Retinal pigment epithelial cell (primary cell): ENCODE measurements around the gene TTLL5.

Experiments used
- DNase-seq: peaks from one replicate; pipeline ENCODE4 v3.0.0-alpha.2; 2010; ENCODE audit warnings: low read depth
- H3K4me3 ChIP-seq: 2 replicates; pipeline ENCODE4 v1.5.1; 2011; ENCODE audit warnings: mild to moderate bottlenecking, low read length, control low read depth, moderate library complexity
- CTCF ChIP-seq: conservative IDR thresholded peaks from 2 replicates; pipeline ENCODE4 v1.5.1; 2011; ENCODE audit warnings: low read depth, low read length, control low read depth, inconsistent platforms

Gene TTLL5

GRCh38 chr14:75626863-75627262 is 34.2 kb upstream of the TTLL5 start:
- no peak overlapping the region for H3K4me3 ChIP-seq
- DNase-seq: no peak
- TF ChIP-seq CTCF: no peak

- TF ChIP-seq CTCF: no peak
- no peak overlapping the region for H3K4me3 ChIP-seq
- no peak for DNase-seq
Observed at GRCh38 chr14:75627406-75627805, 33.6 kb upstream of the TTLL5 start.

- no peak for DNase-seq
- no peak overlapping the region for H3K4me3 ChIP-seq
- TF ChIP-seq CTCF: no peak
Observed at GRCh38 chr14:75628816-75629215, 32.2 kb upstream of the TTLL5 start.

GRCh38 chr14:75630695-75631452 is 30.2 kb upstream of the TTLL5 start:
- no peak for DNase-seq
- TF ChIP-seq CTCF: no peak
- no peak overlapping the region for H3K4me3 ChIP-seq

GRCh38 chr14:75631453-75631831 is 29.6 kb upstream of the TTLL5 start:
- H3K4me3 ChIP-seq: no peak overlapping the region
- DNase-seq: no peak

GRCh38 chr14:75634848-75635247 is 26.2 kb upstream of the TTLL5 start:
- no peak for DNase-seq
- no peak overlapping the region for H3K4me3 ChIP-seq
- no peak for TF ChIP-seq CTCF

More at GRCh38 chr14:75631453-75631831, 29.6 kb upstream of the TTLL5 start:
- TF ChIP-seq CTCF: no peak

- no peak for TF ChIP-seq CTCF
- DNase-seq: no peak
- H3K4me3 ChIP-seq: no peak overlapping the region
Observed at GRCh38 chr14:75636100-75636692, 24.9 kb upstream of the TTLL5 start.
